HEK293 (cell line): ENCODE data around the gene KCNMA1.

Source experiments
- GFI1B ChIP-seq: fragments of 450-650 bp; formaldehyde crosslinking; IDR thresholded peaks from 2 replicates; pipeline ENCODE4 v1.5.1; 2016; ENCODE audit warnings: missing biosample characterization, missing genetic modification characterization
- KLF10 ChIP-seq: fragments of 450-650 bp; IDR thresholded peaks from 2 replicates; pipeline ENCODE4 v1.5.1; 2018; ENCODE audit warnings: missing biosample characterization, mild to moderate bottlenecking, missing genetic modification characterization
- MEIS1 ChIP-seq: sonication (generic); formaldehyde crosslinking; IDR thresholded peaks from 2 replicates; pipeline ENCODE4 v1.8.1; 2022; ENCODE audit warnings: missing genetic modification reagents, mild to moderate bottlenecking, borderline replicate concordance
- MZF1 ChIP-seq: fragments of 450-650 bp; formaldehyde crosslinking; IDR thresholded peaks from 2 replicates; pipeline ENCODE4 v1.5.1; 2017; ENCODE audit warnings: missing biosample characterization, missing genetic modification characterization, borderline replicate concordance
- OSR2 ChIP-seq: fragments of 450-650 bp; formaldehyde crosslinking; IDR thresholded peaks from 2 replicates; pipeline ENCODE4 v1.5.1; 2016; ENCODE audit warnings: missing biosample characterization, missing genetic modification characterization
- SP7 ChIP-seq: fragments of 450-650 bp; formaldehyde crosslinking; IDR thresholded peaks from 2 replicates; pipeline ENCODE4 v1.5.1; 2016; ENCODE audit warnings: missing biosample characterization, missing genetic modification characterization
- ZBTB44 ChIP-seq: fragments of 450-650 bp; IDR thresholded peaks from 2 replicates; pipeline ENCODE4 v1.5.1; 2018; ENCODE audit warnings: missing biosample characterization, mild to moderate bottlenecking, missing genetic modification characterization
- ZBTB7A ChIP-seq: fragments of 450-650 bp; formaldehyde crosslinking; IDR thresholded peaks from 2 replicates; pipeline ENCODE4 v1.5.1; 2016; ENCODE audit warnings: low read depth, missing biosample characterization, missing genetic modification characterization
- ZNF112 ChIP-seq: fragments of 450-650 bp; formaldehyde crosslinking; IDR thresholded peaks from 2 replicates; pipeline ENCODE4 v1.5.0; 2017; ENCODE audit warnings: missing biosample characterization, missing genetic modification characterization
- ZNF132 ChIP-seq: fragments of 450-650 bp; formaldehyde crosslinking; IDR thresholded peaks from 2 replicates; pipeline ENCODE4 v1.5.1; 2017; ENCODE audit warnings: missing biosample characterization, missing genetic modification characterization, borderline replicate concordance
- ZNF214 ChIP-seq: fragments of 450-650 bp; formaldehyde crosslinking; IDR thresholded peaks from 2 replicates; pipeline ENCODE4 v1.5.1; 2017; ENCODE audit warnings: missing biosample characterization, mild to moderate bottlenecking, missing genetic modification characterization, borderline replicate concordance
- ZNF223 ChIP-seq: fragments of 450-650 bp; formaldehyde crosslinking; IDR thresholded peaks from 2 replicates; pipeline ENCODE4 v1.5.1; 2016; ENCODE audit warnings: missing biosample characterization, missing genetic modification characterization
- ZNF24 ChIP-seq: fragments of 450-650 bp; formaldehyde crosslinking; IDR thresholded peaks from 2 replicates; pipeline ENCODE4 v1.5.1; 2016; ENCODE audit warnings: missing biosample characterization, missing genetic modification characterization
- ZNF274 ChIP-seq, 2 experiments: fragments of 200-500 bp in 1 of 2; fragments of 450-650 bp in 1 of 2; sonication (Bioruptor generic) in 1 of 2; formaldehyde crosslinking in 1 of 2; IDR thresholded peaks; 2 replicates each; pipeline versions ENCODE4 v1.5.1 to v1.6.1; 2014 to 2016; ENCODE audit warnings: borderline replicate concordance in 1 of 2, inconsistent platforms in 1 of 2, low read length in 1 of 2, missing biosample characterization in 1 of 2, missing genetic modification characterization in 1 of 2
- ZNF423 ChIP-seq: fragments of 450-650 bp; formaldehyde crosslinking; IDR thresholded peaks from 2 replicates; pipeline ENCODE4 v1.5.1; 2016; ENCODE audit warnings: missing biosample characterization, missing genetic modification characterization
- ZNF488 ChIP-seq: fragments of 450-650 bp; formaldehyde crosslinking; IDR thresholded peaks from 2 replicates; pipeline ENCODE4 v1.5.1; 2016; ENCODE audit warnings: missing biosample characterization, missing genetic modification characterization
- ZNF561 ChIP-seq: fragments of 450-650 bp; IDR thresholded peaks from 2 replicates; pipeline ENCODE4 v1.5.1; 2018; ENCODE audit warnings: missing biosample characterization, missing genetic modification characterization, borderline replicate concordance
- ZNF600 ChIP-seq: fragments of 450-650 bp; formaldehyde crosslinking; IDR thresholded peaks from 2 replicates; pipeline ENCODE4 v1.5.1; 2016; ENCODE audit warnings: missing biosample characterization, missing genetic modification characterization
- ZNF654 ChIP-seq: fragments of 450-650 bp; formaldehyde crosslinking; IDR thresholded peaks from 2 replicates; pipeline ENCODE4 v1.5.1; 2016; ENCODE audit warnings: low read depth, missing biosample characterization, missing genetic modification characterization
- ZNF692 ChIP-seq: fragments of 450-650 bp; formaldehyde crosslinking; IDR thresholded peaks from 2 replicates; pipeline ENCODE4 v1.5.1; 2016; ENCODE audit warnings: missing biosample characterization, missing genetic modification characterization
- ZNF843 ChIP-seq: fragments of 450-650 bp; formaldehyde crosslinking; IDR thresholded peaks from 2 replicates; pipeline ENCODE4 v1.5.1; 2016; ENCODE audit warnings: missing biosample characterization, missing genetic modification characterization
- ZXDB ChIP-seq: fragments of 450-650 bp; formaldehyde crosslinking; IDR thresholded peaks from 2 replicates; pipeline ENCODE4 v1.5.1; 2016; ENCODE audit warnings: missing biosample characterization, missing genetic modification characterization
- TF ChIP-seq, protein P1 (sequence below): fragments of 450-650 bp; formaldehyde crosslinking; IDR thresholded peaks from 2 replicates; pipeline ENCODE4 v1.5.1; 2016; ENCODE audit warnings: missing biosample characterization, missing genetic modification characterization
- TF ChIP-seq, protein P2 (sequence below): fragments of 450-650 bp; formaldehyde crosslinking; conservative IDR thresholded peaks from 2 replicates; pipeline ENCODE4 v1.5.1; 2016; ENCODE audit warnings: low read depth, missing biosample characterization, missing genetic modification characterization

KCNMA1 gene

GRCh38 chr10:77289027-77289501 lies 348.5 kb downstream of the KCNMA1 start (continued):
- TF ChIP-seq, protein P1, sequence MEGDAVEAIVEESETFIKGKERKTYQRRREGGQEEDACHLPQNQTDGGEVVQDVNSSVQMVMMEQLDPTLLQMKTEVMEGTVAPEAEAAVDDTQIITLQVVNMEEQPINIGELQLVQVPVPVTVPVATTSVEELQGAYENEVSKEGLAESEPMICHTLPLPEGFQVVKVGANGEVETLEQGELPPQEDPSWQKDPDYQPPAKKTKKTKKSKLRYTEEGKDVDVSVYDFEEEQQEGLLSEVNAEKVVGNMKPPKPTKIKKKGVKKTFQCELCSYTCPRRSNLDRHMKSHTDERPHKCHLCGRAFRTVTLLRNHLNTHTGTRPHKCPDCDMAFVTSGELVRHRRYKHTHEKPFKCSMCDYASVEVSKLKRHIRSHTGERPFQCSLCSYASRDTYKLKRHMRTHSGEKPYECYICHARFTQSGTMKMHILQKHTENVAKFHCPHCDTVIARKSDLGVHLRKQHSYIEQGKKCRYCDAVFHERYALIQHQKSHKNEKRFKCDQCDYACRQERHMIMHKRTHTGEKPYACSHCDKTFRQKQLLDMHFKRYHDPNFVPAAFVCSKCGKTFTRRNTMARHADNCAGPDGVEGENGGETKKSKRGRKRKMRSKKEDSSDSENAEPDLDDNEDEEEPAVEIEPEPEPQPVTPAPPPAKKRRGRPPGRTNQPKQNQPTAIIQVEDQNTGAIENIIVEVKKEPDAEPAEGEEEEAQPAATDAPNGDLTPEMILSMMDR (tag by site-specific recombination), result 0 out of 2 replicates have a peak, but pooled peaks have one; percentile 17
- TF ChIP-seq ZNF600 (peak; percentile 85), ZNF24 (peak; percentile 84), ZNF112 (tag by site-specific recombination) (no peak), ZBTB44 (no peak), ZNF843 (tag by site-specific recombination) (peak; percentile 87), OSR2 (tag by site-specific recombination) (peak; percentile 97), ZNF561 (tag by site-specific recombination) (0 out of 2 replicates have a peak, but pooled peaks have one; percentile 34), ZNF423 (tag by site-specific recombination) (peak; percentile 71; the same call in 1 of the 2 replicates), ZNF132 (tag by site-specific recombination) (no peak), MZF1 (tag by site-specific recombination) (0 out of 2 replicates have a peak, but pooled peaks have one; percentile 18), ZNF214 (tag by site-specific recombination) (no peak), GFI1B (tag by site-specific recombination) (peak; percentile 71), ZNF692 (tag by site-specific recombination) (peak; percentile 61; the same call in 1 of the 2 replicates), ZNF488 (tag by site-specific recombination) (0 out of 2 replicates have a peak, but pooled peaks have one; percentile 33), ZXDB (tag by site-specific recombination) (peak; percentile 70), ZNF274 (IDR thresholded peaks at IDR 0.05; ENCODE audit: low read length) (no peak), ZNF274 (tag by site-specific recombination; IDR thresholded peaks at IDR 0.05; ENCODE audit: borderline replicate concordance) (no peak), MEIS1 (CRISPR knock-in tag) (no peak), ZNF223 (tag by site-specific recombination) (no peak), SP7 (tag by site-specific recombination) (peak; percentile 62), KLF10 (tag by site-specific recombination) (0 out of 2 replicates have a peak, but pooled peaks have one; percentile 4), ZBTB7A (no peak), ZNF654 (tag by site-specific recombination) (no peak)
- TF ChIP-seq, protein P2, sequence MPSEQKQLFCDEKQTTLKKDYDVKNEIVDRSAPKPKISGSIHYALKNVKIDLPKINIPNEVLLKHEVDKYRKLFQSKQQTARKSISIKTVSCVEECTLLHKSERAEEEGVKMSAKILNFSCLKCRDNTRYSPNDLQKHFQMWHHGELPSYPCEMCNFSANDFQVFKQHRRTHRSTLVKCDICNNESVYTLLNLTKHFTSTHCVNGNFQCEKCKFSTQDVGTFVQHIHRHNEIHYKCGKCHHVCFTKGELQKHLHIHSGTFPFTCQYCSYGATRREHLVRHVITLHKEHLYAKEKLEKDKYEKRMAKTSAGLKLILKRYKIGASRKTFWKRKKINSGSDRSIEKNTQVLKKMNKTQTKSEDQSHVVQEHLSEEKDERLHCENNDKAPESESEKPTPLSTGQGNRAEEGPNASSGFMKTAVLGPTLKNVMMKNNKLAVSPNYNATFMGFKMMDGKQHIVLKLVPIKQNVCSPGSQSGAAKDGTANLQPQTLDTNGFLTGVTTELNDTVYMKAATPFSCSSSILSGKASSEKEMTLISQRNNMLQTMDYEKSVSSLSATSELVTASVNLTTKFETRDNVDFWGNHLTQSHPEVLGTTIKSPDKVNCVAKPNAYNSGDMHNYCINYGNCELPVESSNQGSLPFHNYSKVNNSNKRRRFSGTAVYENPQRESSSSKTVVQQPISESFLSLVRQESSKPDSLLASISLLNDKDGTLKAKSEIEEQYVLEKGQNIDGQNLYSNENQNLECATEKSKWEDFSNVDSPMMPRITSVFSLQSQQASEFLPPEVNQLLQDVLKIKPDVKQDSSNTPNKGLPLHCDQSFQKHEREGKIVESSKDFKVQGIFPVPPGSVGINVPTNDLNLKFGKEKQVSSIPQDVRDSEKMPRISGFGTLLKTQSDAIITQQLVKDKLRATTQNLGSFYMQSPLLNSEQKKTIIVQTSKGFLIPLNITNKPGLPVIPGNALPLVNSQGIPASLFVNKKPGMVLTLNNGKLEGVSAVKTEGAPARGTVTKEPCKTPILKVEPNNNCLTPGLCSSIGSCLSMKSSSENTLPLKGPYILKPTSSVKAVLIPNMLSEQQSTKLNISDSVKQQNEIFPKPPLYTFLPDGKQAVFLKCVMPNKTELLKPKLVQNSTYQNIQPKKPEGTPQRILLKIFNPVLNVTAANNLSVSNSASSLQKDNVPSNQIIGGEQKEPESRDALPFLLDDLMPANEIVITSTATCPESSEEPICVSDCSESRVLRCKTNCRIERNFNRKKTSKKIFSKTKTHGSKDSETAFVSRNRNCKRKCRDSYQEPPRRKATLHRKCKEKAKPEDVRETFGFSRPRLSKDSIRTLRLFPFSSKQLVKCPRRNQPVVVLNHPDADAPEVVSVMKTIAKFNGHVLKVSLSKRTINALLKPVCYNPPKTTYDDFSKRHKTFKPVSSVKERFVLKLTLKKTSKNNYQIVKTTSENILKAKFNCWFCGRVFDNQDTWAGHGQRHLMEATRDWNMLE (tag by site-specific recombination), result no peak
- TF ChIP-seq, all 188 proteins: peak for 36
